Measurements from ENCODE around the gene PPM1F.

The PPM1F gene

DNA sequence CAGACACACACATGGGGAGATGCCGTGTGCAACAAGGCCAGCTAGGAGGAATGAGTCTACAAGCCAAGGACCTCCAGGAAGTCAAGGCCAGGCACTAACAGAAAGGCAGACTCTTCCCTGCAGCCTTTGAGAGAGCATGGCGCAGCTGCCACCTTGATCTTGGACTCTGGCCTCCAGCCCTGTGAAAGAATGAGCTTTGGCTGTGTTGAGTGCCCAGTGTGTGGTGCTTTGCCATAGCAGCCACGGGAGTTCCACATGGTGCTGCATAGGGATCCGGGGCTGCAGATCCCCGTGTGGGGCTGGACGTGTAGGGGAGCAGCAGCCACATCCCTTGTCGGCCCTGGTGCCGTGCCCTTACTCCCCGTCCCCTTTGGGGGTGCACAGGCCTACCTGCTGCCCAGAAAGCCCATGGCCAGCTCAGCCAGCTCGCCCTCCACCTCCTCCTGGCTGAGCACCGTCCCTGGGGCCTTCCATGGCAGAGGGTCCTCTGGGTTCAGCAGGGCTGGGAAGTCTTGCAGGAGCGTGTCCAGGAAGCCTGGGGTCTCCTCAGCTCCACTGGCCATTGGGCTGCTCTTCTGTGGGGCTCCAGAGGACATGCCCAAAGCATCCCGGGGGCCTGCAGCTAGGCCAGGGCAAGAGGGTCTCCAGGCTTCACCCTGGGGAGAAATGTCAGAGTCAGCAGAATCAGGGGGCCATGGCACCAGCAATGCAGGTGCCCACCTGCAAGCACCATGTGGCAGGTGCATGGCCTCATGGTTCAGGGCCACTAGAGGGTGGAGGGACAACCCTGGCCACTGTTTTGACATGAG, 7.0 kb downstream of the PPM1F start:
- no peak overlapping the region for H3K4me2 ChIP-seq (ENCODE audit: low read depth, low read length, poor library complexity, severe bottlenecking)

DNA sequence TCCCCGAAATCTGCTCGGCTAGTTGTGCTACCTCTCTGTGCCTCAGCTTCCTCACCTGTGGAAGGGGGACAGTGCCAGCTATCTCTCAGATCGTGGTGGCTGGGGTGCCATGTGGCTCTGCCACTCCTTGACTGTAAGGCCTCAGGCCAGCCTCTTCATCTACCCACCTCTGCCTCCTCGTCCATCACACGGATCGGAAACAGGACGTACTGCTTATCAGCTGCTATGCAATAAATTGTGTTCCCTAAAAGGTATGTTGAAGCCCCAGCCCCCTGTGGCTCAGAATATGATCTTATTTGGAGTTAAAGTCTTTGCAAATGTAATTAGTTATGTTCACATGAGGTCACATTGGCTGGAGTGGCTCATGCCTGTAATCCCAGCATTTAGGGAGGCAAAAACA, 7.8 kb downstream of the PPM1F start:
- H3K36me3 ChIP-seq (ENCODE audit: low read length) = no peaks in the 10 kb centered on the region
- no peak overlapping the region for H3K27ac ChIP-seq (ENCODE audit: low read depth, low read length)
- H3K79me2 ChIP-seq (ENCODE audit: insufficient read depth, low read length) = no peaks in the 10 kb centered on the region

More for the DNA sequence above, 7.0 kb downstream of the PPM1F start:
- Histone ChIP-seq H3K27ac (ENCODE audit: low read depth, low read length) (no peak overlapping the region), H2AFZ (ENCODE audit: low read depth, low read length, severe bottlenecking) (no peak overlapping the region), H4K20me1 (ENCODE audit: low read depth, low read length) (no peaks in the 10 kb centered on the region), H3K4me3 (ENCODE audit: insufficient read depth, low read length, poor library complexity, severe bottlenecking) (no peak overlapping the region), H3K36me3 (ENCODE audit: low read length) (no peaks in the 10 kb centered on the region), H3K9ac (ENCODE audit: low read length) (no peak overlapping the region), H3K9me2 (replicated peaks; ENCODE audit: insufficient read depth, low read length) (no peaks in the 10 kb centered on the region), H3K9me3 (ENCODE audit: insufficient read depth, low read length) (no peaks in the 10 kb centered on the region), H3K79me2 (ENCODE audit: insufficient read depth, low read length) (no peaks in the 10 kb centered on the region), H3F3A (ENCODE audit: insufficient read depth) (no peaks in the 10 kb centered on the region), H3K27me3 (ENCODE audit: low read length) (no peaks in the 10 kb centered on the region)
- no peak for TF ChIP-seq EZH2phosphoT487 (conservative IDR thresholded peaks at IDR 0.05; ENCODE audit: low read length)
- TF ChIP-seq, protein P1, sequence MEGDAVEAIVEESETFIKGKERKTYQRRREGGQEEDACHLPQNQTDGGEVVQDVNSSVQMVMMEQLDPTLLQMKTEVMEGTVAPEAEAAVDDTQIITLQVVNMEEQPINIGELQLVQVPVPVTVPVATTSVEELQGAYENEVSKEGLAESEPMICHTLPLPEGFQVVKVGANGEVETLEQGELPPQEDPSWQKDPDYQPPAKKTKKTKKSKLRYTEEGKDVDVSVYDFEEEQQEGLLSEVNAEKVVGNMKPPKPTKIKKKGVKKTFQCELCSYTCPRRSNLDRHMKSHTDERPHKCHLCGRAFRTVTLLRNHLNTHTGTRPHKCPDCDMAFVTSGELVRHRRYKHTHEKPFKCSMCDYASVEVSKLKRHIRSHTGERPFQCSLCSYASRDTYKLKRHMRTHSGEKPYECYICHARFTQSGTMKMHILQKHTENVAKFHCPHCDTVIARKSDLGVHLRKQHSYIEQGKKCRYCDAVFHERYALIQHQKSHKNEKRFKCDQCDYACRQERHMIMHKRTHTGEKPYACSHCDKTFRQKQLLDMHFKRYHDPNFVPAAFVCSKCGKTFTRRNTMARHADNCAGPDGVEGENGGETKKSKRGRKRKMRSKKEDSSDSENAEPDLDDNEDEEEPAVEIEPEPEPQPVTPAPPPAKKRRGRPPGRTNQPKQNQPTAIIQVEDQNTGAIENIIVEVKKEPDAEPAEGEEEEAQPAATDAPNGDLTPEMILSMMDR (IDR thresholded peaks at IDR 0.05; ENCODE audit: insufficient read depth, low read length, poor library complexity, severe bottlenecking) = no peak

DNA sequence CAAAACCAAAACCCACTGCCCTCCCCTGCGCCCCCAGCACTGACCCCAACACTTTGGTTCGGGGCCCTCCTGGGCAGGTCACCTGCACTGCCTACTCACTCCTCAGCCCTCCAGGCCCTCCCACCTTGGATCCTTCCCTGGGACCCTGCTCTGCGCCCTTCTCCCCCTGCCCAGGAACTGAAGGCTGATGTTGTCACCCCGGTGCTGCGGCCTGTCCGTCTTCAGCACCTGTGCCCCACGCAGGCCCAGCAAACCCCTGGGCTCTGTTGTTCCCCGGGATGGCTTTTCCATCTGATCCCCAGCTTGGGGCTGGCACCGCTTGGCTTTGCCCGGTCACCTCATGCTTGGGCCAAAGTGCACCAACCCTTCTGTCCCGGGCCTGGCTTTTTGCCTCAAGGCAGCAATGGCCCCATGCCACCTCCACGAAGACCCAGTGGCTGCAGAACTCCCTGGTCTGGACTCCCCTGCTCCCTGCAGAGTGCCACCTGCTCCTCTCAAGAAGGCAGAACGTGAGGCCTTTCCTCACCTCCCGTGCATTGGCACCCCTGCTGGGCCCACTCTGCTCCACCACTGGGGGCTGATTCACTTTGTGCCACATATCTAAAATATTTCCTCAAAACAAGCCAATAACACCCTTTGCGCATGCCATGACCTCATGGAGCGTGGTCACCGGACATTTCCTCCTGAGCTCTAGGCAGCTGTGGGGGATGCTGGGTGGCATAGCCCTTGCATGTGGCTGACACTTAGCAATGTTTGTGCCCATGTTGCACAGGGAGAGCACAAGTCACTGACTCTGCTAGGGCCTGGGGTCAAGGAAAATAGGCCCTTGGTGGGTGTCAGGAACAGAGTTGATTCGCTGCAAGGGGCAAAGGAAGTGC, 8.8 kb downstream of the PPM1F start:
- H3K4me2 ChIP-seq (ENCODE audit: low read depth, low read length, poor library complexity, severe bottlenecking) = no peak overlapping the region

More for the DNA sequence above, 7.8 kb downstream of the PPM1F start:
- Histone ChIP-seq H3K9me2 (replicated peaks; ENCODE audit: insufficient read depth, low read length) (no peaks in the 10 kb centered on the region), H3F3A (ENCODE audit: insufficient read depth) (no peaks in the 10 kb centered on the region), H3K9me3 (ENCODE audit: insufficient read depth, low read length) (no peaks in the 10 kb centered on the region), H3K4me3 (ENCODE audit: insufficient read depth, low read length, poor library complexity, severe bottlenecking) (no peak overlapping the region), H3K4me2 (ENCODE audit: low read depth, low read length, poor library complexity, severe bottlenecking) (no peak overlapping the region), H3K9ac (ENCODE audit: low read length) (no peak overlapping the region), H2AFZ (ENCODE audit: low read depth, low read length, severe bottlenecking) (no peak overlapping the region), H3K27me3 (ENCODE audit: low read length) (no peaks in the 10 kb centered on the region), H4K20me1 (ENCODE audit: low read depth, low read length) (no peaks in the 10 kb centered on the region)
- no peak for TF ChIP-seq EZH2phosphoT487 (conservative IDR thresholded peaks at IDR 0.05; ENCODE audit: low read length)
- TF ChIP-seq, protein P1 (IDR thresholded peaks at IDR 0.05; ENCODE audit: insufficient read depth, low read length, poor library complexity, severe bottlenecking) = no peak

More for the DNA sequence above, 8.8 kb downstream of the PPM1F start:
- Histone ChIP-seq H3K4me3 (ENCODE audit: insufficient read depth, low read length, poor library complexity, severe bottlenecking) (no peak overlapping the region), H3K27me3 (ENCODE audit: low read length) (no peaks in the 10 kb centered on the region), H3K27ac (ENCODE audit: low read depth, low read length) (no peak overlapping the region), H3K9me3 (ENCODE audit: insufficient read depth, low read length) (no peaks in the 10 kb centered on the region), H4K20me1 (ENCODE audit: low read depth, low read length) (no peaks in the 10 kb centered on the region), H3K9ac (ENCODE audit: low read length) (no peak overlapping the region), H3F3A (ENCODE audit: insufficient read depth) (no peaks in the 10 kb centered on the region; the same call in 1 of the 2 replicates), H2AFZ (ENCODE audit: low read depth, low read length, severe bottlenecking) (no peak overlapping the region), H3K36me3 (ENCODE audit: low read length) (no peaks in the 10 kb centered on the region), H3K9me2 (replicated peaks; ENCODE audit: insufficient read depth, low read length) (no peaks in the 10 kb centered on the region), H3K79me2 (ENCODE audit: insufficient read depth, low read length) (no peaks in the 10 kb centered on the region)
- TF ChIP-seq EZH2phosphoT487 (conservative IDR thresholded peaks at IDR 0.05; ENCODE audit: low read length) = no peak
- TF ChIP-seq, protein P1 (IDR thresholded peaks at IDR 0.05; ENCODE audit: insufficient read depth, low read length, poor library complexity, severe bottlenecking) = no peak

Data from SU-DHL-6 (cell line).